Fibroblast of lung (primary cell): ENCODE data around the gene EMSY.

Experiments used
- CTCF ChIP-seq, 2 donors: IDR thresholded peaks in 1 of 2; conservative IDR thresholded peaks in 1 of 2; 1 replicate in 1 of 2; 2 replicates in 1 of 2; pipeline ENCODE4 v1.5.1; 2011 to 2012; ENCODE audit warnings: low read length in 2 of 2, control low read depth in 1 of 2, inconsistent platforms in 1 of 2, low read depth in 1 of 2, mild to moderate bottlenecking in 1 of 2
- EZH2 ChIP-seq: IDR thresholded peaks from 2 replicates; pipeline ENCODE4 v1.5.1; 2012; ENCODE audit warnings: low read length, control low read depth, mild to moderate bottlenecking; ENCODE audit errors: missing control alignments

DNA sequence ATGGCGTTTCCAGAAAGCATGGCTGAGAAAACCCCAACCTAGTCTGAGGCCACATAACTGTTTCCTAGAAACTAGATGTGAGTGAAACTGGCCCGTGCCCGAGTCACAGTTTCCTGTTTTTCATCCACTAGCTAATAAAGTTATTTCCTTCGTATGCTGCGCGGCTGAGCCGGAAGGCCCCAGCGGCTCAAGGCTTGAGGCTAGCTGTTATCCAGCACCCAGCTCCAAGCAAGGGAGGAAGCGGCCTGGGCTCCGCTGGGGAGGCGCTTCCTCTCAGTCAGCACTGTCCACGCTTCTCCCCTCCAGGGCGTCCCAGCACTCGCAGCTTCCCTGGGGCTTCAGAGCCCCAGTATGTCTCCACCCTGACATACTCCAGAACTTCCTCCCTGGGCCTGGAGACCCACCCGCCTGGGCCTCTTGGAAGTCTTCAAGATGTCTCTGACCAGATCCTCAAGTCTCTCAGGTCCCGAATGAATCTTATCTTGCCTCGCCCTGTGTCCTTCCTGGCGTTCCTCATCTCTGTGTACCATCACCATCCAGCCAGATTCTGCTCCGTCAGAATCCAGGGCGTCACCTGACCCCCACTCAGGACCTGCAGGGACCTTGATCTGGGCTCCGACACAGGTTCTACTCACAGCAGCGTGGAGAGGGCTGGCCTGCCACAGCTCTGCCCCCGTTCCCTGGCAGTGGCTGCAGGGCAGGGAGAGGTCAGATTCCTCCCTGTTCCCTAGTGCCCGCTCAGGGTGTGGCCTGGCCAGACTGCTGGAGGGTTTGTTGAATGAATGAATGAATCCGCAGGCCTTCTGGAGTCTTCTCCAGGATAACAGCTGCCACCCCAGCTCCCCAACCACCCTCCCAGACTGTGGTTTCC, 143.9 kb downstream of the EMSY start:
- no peak for TF ChIP-seq CTCF (conservative IDR thresholded peaks at IDR 0.05 in 1 of 2, IDR thresholded peaks at IDR 0.05 in 1 of 2; ENCODE audit: low read depth in 1 of 2, low read length in 2 of 2)
- no peak for TF ChIP-seq EZH2
